Gastrocnemius medialis (tissue), 4 donors: Measurements from ENCODE around the gene DNAJB12.
A peak's percentile ranks its signal among the peaks of the same experiment; 100 is the strongest.

Experiments used
- POLR2A ChIP-seq, 2 donors: fragments of 450-650 bp; IDR thresholded peaks; one replicate each; pipeline ENCODE4 v1.6.1; 2017; ENCODE audit warnings: antibody characterized with exemption in 2 of 2, mild to moderate bottlenecking in 2 of 2, moderate library complexity in 2 of 2
- TF ChIP-seq, protein P1 (sequence below), 5 experiments: fragments of 450-650 bp in 3 of 5; fragments of 200-600 bp in 2 of 5; sonication (generic) in 2 of 5; IDR thresholded peaks in 4 of 5; conservative IDR thresholded peaks in 1 of 5; 1 replicate in 4 of 5; 2 replicates in 1 of 5; pipeline ENCODE4 v1.5.1; 2016 to 2019; ENCODE audit warnings: antibody characterized with exemption in 5 of 5, mild to moderate bottlenecking in 3 of 5, moderate library complexity in 3 of 5

DNA sequence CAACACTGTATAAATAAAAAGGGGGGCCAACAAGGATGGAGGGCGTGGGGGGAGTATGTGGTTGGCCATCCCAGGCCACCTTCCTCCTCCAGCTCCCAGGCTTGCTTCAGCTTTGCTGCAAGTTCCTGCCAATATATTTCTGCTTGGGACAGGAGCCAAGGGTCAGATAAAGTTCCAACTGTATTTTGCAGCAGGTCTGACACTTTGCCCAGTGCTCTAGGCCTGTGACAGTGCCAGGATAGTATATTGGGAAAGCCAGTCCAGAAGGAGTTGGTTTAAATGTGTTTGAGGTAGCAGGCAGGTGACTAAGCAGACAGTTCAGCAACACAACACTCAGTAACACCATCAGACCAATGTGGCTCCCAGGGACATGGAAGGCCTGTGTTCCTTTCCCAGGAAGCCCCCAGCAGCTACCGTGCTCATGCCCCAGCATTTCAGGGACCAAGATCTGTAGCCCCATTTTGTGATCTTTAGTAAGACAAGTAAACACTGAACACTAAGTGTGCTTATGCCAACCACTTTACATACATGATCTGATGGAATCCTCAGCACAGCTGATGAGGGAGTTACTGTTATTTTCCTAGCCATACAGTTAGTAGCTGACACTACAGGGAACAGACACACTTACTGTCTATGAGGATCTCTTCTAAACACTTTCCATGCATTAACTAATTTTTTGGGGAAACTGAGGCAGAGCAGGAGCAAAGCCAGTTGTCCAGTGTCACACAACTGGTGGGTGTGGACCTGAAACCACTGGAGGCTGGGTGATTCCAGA lies 38.9 kb downstream of the DNAJB12 start:
- peak; percentile 86 to 92 for TF ChIP-seq POLR2A (IDR thresholded peaks at IDR 0.05)
- TF ChIP-seq, protein P1, sequence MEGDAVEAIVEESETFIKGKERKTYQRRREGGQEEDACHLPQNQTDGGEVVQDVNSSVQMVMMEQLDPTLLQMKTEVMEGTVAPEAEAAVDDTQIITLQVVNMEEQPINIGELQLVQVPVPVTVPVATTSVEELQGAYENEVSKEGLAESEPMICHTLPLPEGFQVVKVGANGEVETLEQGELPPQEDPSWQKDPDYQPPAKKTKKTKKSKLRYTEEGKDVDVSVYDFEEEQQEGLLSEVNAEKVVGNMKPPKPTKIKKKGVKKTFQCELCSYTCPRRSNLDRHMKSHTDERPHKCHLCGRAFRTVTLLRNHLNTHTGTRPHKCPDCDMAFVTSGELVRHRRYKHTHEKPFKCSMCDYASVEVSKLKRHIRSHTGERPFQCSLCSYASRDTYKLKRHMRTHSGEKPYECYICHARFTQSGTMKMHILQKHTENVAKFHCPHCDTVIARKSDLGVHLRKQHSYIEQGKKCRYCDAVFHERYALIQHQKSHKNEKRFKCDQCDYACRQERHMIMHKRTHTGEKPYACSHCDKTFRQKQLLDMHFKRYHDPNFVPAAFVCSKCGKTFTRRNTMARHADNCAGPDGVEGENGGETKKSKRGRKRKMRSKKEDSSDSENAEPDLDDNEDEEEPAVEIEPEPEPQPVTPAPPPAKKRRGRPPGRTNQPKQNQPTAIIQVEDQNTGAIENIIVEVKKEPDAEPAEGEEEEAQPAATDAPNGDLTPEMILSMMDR (IDR thresholded peaks at IDR 0.05 in 4 of 5, conservative IDR thresholded peaks at IDR 0.05 in 1 of 5): no peak
